Measurements from ENCODE around the gene IL34. TPM values are rescaled to one million over a fixed set of nuclear protein-coding genes. Genes with fewer than 3 reads are reported as not detected.

IL34 gene
- total RNA-seq, 1 experiment from 2014 or later: 4.4 TPM

- TF ChIP-seq CTCF (conservative IDR thresholded peaks at IDR 0.05): no peak
- Histone ChIP-seq H3K4me2 (ENCODE audit: insufficient read depth, insufficient read length, low read length) (no peak overlapping the region), H2BK5ac (ENCODE audit: insufficient read length, low read length) (no peak overlapping the region), H2AFZ (ENCODE audit: low read length) (no peak overlapping the region), H3K23me2 (ENCODE audit: insufficient read length, low read depth, low read length, poor library complexity, severe bottlenecking) (no peaks in the 10 kb centered on the region), H3K4me1 (ENCODE audit: insufficient read depth, low read length) (peaks cover 7% of the 10 kb centered on the region; the same call in 1 of the 2 replicates), H3K18ac (ENCODE audit: insufficient read length, low read depth, low read length) (no peak overlapping the region), H3K9me3 (ENCODE audit: control insufficient read depth, low read depth, low read length) (no peaks in the 10 kb centered on the region), H2BK15ac (ENCODE audit: low read depth, low read length) (no peak overlapping the region), H3K27me3 (ENCODE audit: insufficient read depth, low read length) (no peaks in the 10 kb centered on the region), H2BK20ac (ENCODE audit: low read depth, low read length, poor library complexity, severe bottlenecking) (no peak overlapping the region), H3K79me2 (ENCODE audit: insufficient read depth, low read length) (no peaks in the 10 kb centered on the region), H3K9ac (ENCODE audit: extremely low read depth, insufficient read length, low read length) (no peak overlapping the region), H3K14ac (ENCODE audit: insufficient read depth, low read length) (no peak overlapping the region; the same call in 1 of the 2 replicates), H2AK5ac (ENCODE audit: insufficient read length, low read length) (no peak overlapping the region), H2BK12ac (ENCODE audit: insufficient read length, low read depth, low read length) (no peak overlapping the region), H3K56ac (ENCODE audit: insufficient read length, low read depth, low read length) (no peak overlapping the region), H3K79me1 (ENCODE audit: insufficient read depth, low read depth, low read length, poor library complexity, severe bottlenecking) (no peaks in the 10 kb centered on the region), H4K8ac (replicated peaks; ENCODE audit: insufficient read length, low read depth, low read length) (no peak overlapping the region), H4K5ac (ENCODE audit: insufficient read length, low read depth, low read length) (no peak overlapping the region), H2BK120ac (ENCODE audit: low read depth, low read length, poor library complexity, severe bottlenecking) (no peak overlapping the region), H3K23ac (ENCODE audit: insufficient read length, low read depth, low read length) (no peak overlapping the region), H4K20me1 (ENCODE audit: control insufficient read depth, insufficient read depth, insufficient read length) (no peaks in the 10 kb centered on the region), H3T11ph (ENCODE audit: low read length) (no peak overlapping the region), H3K4ac (ENCODE audit: low read depth, low read length) (no peak overlapping the region), H3K27ac (ENCODE audit: insufficient read length, low read depth, low read length) (no peak overlapping the region), H4K91ac (ENCODE audit: insufficient read length, low read depth, low read length) (no peak overlapping the region)
- no peak for DNase-seq
- Mint-ChIP-seq H3K36me3 (ENCODE audit: insufficient read depth in 1 of 3, low read depth in 3 of 3) (peaks cover 4 to 9% (median 7%) of the 10 kb centered on the region in 3 experiments; a peak in 4 of 7 replicates), H3K9me3 (no peaks in the 10 kb centered on the region; a peak in 1 of 5 replicates), H3K27ac (no peak overlapping the region), H3K27me3 (ENCODE audit: low read depth) (no peaks in the 10 kb centered on the region; the same call in 1 of the 2 replicates), H3K4me1 (peaks cover 54 to 60% of the 10 kb centered on the region in 2 experiments), H3K4me3 (no peak overlapping the region)
- WGBS (ENCODE audit: extremely low coverage, insufficient read length, low lambda C conversion rate): no CpG with 5 or more reads among the region's 7 CpGs
These were observed 63.6 kb downstream of the IL34 start for GRCh38 chr16:70709942-70710341.

Other genes starting within 250 kb of the IL34 start
- gene ST3GAL2, start 207.5 kb upstream of the IL34 start, total RNA-seq (2021): 45.9 and 49.0 TPM in 2 replicates
- gene FCSK, start 192.0 kb upstream of the IL34 start, total RNA-seq (2021): 6.5 and 7.9 TPM in 2 replicates
- 51.9 and 54.1 TPM in 2 replicates for gene COG4, start 123.0 kb upstream of the IL34 start, total RNA-seq (2021)
- gene SF3B3, start 122.7 kb upstream of the IL34 start, total RNA-seq (2021): 493 and 511 TPM in 2 replicates
- gene MTSS2, start 39.5 kb downstream of the IL34 start, total RNA-seq (2021): 41.0 and 42.5 TPM in 2 replicates
- gene VAC14, start 154.6 kb downstream of the IL34 start, total RNA-seq (2021): 47.7 and 49.9 TPM in 2 replicates

Measured in H9 (cell line).